HG02763 (cell line): Measurements from ENCODE around the gene SNX5.

Source experiments
- ATAC-seq: cut with Tn5 transposase; IDR thresholded peaks from one replicate; pipeline ENCODE4 v1.9.1; 2021; ENCODE audit warnings: mild to moderate bottlenecking, moderate library complexity; ENCODE audit not compliant: unreplicated experiment

SNX5 gene

GRCh38 chr20:17993546-17993945 lies 25.0 kb upstream of the SNX5 start:
- ATAC-seq, result no peak

DNA sequence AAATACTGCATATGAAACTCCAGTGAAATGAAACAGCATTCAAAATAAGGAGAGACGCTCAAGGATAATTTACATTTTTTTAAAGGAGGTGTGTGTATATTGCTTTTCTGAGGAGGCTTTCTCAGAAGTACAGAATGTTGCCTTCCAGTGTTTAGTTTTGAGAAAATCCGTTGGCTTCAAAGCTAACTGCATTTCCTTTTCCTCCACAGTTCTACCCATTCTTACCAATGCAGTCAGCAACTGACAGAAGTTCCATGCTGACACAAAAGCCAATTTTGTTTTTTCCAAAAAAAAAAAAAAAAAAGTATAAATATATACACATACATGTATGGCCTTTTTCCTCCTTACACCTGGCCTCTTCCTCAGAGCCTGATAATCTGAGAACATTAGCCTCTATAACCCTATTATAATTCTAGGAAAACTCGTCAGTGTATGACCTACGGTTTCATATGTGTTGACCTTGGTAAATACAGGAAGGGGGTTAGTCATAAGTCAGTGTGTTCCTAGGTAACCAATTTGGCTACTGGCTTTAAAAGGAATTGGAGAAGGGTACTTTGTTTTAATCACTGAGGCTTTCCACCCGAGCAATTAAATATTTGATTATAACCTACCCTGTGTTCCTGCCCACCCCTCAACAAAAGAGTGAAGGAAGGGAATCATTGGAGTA lies 24.4 kb upstream of the SNX5 start:
- no peak for ATAC-seq

GRCh38 chr20:17992224-17992637 lies 23.6 kb upstream of the SNX5 start:
- ATAC-seq, result no peak

- ATAC-seq, result no peak
Observed at GRCh38 chr20:17990278-17990972, 21.8 kb upstream of the SNX5 start.

DNA sequence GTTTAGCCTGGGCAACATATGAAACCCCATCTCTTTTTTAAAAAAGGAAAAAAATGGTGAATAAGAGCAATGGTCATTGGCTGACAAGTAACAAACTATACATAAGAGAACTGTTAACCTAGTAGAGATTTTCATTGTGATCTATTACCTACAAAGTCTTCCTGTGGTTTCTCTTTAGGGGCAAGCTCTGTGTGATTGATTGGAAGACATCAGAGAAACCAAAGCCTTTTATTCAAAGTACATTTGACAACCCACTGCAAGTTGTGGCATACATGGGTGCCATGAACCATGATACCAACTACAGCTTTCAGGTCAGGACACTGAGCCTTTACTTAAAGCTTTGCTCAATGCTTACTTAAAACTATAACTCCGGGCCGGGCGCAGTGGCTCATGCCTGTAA lies 19.4 kb upstream of the SNX5 start:
- ATAC-seq, result no peak

DNA sequence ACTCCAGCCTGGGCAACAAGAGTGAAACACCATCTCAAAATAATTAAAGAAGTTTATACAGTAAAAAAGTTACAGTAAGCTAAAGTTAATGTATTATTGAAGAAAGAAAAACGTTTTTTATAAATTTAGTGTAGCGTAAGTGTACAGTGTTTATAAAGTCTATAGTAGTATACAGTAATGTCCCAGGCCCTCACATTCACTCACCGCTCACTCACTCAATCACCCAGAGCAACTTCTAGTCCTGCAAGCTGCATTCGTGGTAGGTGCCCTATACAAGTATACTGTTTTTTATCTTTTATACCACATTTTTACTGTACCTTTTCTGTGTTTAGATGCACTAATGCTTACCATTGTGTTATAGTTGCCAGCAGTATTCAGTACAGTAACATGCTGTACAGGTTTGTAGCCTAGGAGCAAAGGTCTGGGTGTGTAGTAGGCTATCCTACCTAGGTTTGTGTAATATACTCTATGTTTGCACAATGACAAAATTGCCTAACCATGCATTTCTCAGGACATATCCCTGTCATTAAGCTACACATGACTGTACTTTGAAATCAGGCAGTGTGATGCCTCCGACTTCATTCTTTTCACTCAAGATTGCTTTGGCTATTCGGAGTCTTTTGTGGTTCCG lies 16.9 kb upstream of the SNX5 start:
- ATAC-seq, result no peak

- ATAC-seq, result no peak
Observed at GRCh38 chr20:17976305-17976704, 7.7 kb upstream of the SNX5 start.

DNA sequence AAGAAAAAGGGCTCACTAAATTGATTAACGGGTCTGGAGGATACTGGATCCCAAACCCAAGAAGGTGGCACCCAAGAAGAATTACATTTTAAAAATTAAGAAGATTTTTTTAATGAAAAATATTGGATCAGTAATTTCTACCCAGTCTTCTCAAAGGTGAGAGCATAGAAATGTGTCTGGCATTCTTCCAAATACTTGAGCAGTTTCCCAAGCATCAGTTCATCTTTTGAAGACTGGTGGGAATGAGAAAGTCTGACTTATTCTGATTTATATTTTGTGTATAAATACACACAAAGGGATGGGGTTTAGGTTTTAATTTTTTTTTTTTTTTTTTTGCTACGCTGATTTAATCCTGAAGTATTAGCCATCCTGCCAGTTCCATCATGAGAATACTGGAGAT lies 3.5 kb upstream of the SNX5 start:
- ATAC-seq, result no peak

DNA sequence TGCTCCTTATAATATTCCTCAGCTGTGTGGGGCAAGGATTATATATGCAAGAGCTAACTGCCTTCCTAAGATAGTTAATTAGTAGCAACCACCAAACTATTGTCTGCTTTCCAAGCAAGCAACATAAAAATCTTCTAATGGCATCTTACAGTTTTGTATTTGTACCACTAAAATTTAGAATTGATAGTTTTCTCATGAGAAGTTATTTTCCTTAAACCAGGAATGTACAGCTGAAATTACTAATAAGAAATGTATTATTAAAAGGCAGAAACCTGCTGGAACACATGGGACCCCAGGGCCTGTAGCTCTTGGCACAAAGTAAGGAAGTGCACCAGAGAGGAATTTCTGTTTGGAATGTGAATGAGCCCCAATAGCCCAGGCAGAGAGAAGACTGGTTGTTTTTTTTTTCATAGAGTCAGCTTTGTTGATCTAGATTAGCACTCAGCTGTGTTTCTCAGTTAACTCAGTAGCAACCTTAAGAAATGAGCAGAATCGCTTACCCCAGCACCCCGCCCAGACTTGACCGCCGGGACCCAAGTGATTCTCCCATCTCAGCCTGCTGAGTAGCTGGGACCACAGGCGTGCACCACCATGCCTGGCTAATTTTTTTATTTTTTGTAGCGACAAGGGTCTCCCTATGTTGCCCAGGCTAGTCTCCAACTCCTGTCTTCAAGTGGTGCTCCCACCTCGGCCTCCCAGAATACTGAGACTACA lies 2.9 kb upstream of the SNX5 start:
- ATAC-seq, result no peak

DNA sequence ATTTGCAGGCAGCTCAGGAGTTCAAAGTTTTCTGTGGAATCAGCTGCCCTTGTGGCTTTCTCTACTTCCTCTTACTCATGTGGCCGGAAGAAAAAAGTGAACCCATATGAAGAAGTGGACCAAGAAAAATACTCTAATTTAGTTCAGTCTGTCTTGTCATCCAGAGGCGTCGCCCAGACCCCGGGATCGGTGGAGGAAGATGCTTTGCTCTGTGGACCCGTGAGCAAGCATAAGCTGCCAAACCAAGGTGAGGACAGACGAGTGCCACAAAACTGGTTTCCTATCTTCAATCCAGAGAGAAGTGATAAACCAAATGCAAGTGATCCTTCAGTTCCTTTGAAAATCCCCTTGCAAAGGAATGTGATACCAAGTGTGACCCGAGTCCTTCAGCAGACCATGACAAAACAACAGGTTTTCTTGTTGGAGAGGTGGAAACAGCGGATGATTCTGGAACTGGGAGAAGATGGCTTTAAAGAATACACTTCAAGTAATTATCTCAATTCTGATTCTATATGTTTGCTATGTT lies 1.4 kb upstream of the SNX5 start:
- ATAC-seq, result no peak

GRCh38 chr20:17969278-17969883 lies 787 bp upstream of the SNX5 start:
- peak; percentile 7 for ATAC-seq

DNA sequence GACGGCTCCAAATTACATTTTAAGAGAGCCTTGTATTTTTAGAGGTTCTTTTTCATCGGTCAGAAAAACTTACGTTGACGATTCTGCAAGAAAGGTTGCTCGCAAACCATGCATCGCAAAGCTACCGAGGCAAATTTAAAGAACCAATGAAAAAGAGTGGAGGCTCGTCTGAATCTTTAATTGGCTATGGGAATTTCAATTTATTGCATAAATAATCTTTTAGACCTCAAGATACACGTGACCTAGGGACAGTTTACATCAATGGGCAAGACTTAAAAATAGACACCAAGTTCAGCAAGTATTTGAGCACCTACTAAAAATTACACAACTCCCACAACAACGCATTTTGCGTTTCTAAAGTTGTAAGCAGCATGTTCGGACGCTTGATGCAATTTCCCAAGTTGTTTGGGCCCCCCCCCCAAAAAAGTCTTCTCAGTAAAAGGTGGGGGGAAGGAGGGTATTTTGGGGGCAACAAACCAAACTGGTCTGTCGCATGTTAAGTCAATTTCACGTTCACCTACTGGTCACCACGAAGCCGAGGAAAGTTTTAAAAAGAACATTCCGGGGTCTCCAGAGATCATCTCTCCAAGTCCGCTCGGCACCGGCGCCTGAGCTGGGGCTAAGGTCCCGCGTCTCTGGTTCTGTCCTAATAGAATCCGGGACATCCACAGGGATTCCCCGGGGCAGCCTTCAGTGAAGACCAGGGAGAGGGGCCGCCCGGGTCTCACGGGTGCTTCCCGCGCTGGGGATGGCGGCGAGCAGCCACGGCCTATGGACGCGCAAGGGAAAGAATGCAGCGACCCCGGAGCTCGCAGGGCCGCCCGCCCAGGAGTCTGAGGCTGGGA lies 851 bp downstream of the SNX5 start:
- ATAC-seq, result no peak

DNA sequence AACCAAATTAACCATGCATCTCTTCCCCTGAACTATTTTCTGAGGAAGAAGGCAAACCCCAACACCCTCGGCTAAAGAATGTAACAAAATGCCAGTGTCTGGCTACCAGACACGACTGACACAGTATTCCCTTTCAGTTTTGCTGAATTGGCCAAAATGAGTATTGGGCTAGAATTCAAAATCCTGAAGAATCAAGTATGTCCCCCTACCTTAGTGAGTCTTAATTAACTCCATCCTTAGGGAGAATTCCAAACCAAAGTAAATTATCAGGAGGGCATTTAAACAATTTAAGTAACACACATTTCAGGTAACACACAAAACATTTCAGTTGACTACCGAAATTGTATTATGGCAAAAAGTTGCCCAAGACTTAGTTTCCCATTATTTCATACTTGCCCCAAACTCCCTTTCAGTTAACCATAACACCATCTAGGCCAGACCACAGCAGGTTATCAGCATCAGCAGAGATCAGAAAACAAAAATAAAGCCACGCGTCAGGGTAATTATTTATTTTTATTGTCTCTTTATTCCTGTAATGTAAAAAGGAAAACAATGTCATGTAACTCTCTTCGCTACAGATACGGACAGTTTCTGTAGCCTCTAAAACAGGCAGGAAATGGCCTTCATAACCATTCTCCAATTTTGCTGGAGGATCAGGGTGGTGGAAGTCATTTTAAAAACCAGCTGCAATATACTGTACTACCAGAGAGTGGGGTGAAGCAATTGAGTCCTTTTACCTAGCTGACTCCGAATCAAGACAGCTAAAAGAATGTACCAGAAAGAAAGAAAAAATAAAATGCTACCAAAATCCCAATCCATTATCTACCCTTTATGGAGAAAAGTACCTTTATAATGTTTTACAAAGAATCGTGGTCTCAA lies 1.9 kb downstream of the SNX5 start:
- no peak for ATAC-seq

DNA sequence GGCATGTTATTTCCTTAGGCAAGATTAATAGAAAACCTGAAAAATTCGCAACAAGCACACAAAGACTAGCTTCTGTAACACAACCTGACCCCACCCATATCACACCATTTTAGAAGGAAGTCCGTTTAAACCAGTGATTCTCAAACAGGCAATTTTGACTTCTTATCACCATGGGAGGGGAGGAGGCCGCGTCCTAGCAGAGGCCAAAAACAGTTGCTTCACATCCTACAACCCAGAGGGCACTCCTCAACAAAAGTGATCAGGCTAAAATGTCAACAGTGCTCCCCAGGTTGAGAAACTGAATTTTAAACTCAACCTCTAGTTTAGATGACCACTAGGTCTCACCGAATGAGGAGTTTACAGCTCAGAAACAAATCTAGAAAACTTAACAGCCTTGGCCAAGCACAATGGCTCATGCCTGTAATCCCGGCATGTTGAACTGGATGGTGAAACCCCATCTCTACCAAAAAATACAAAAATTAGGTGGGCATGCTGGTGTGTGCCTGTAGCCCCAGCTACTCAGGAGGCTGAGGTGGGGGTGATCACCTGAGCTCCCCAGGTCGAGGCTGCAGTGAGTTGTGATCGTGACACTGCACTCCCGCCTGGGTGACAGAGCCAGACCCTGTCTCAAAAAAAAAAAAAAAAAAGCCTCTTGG lies 3.4 kb downstream of the SNX5 start:
- no peak for ATAC-seq

GRCh38 chr20:17964632-17965031 lies 4.0 kb downstream of the SNX5 start:
- no peak for ATAC-seq

GRCh38 chr20:17964073-17964472 lies 4.5 kb downstream of the SNX5 start:
- no peak for ATAC-seq

DNA sequence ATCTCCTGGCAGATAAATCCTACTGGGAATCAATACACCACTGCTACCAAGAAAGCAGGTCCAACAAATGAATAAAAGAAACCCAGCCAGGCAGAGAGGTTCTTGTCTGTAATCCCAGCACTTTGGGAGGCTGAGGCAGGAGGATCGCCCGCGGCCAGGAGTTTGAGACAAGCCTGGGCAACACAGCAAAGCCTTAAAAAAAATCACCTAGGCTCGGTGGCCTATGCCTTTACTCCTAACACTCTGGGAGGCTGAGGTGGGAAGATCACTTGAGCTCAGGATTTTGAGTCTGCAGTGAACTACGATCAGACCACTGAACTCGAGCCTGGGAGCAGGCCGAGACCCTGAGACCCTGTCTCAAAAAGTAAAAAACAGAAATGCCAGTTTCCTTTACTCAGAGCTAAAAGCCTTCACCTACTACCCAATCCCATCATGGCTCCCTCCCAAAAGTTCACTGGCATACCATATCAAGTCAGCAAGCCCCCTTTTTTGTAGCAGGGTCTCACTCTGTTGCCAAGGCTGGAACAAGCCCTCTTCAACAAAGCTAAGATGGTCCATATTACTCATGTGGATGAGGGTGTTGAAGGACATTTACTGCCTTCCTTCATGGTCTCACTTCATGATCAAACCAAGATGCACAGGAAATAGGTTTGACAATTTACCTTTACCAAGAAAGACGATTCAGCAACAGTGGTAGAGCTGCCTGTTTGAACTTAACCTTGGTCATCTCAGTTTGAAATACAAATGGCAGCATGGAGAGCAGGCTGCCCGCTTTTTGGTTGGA lies 5.3 kb downstream of the SNX5 start:
- ATAC-seq, result no peak

- no peak for ATAC-seq
Observed at GRCh38 chr20:17961587-17961940, 7.0 kb downstream of the SNX5 start.
